Measurements from ENCODE around the gene AKAP12.
"Not testable (repeated sequence)": the region's sequence is repeated elsewhere in the genome, so short reads cannot be mapped to it uniquely, and the experiment has no call there.

Gene AKAP12

DNA sequence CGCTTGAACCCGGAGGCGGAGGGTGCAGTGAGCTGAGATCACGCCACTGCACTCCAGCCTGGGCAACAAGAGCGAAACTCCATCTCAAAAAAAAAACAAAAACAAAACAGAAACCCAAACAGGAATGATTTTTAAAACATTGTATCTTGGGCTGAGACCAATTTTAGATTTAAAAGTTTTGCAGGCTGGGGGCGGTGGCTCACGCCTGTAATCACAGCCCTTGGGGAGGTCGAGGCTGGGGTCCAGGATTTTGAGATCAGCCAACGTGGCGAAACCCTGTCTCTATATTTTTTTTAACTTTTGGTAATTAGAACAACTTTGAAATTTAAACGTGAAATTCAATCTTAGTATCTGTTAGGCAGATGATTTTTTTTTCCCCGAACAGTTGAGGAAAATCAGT is 70.5 kb downstream of the AKAP12 start:
- no peak for DNase-seq (ENCODE audit: low read depth in 2 of 2)

DNA sequence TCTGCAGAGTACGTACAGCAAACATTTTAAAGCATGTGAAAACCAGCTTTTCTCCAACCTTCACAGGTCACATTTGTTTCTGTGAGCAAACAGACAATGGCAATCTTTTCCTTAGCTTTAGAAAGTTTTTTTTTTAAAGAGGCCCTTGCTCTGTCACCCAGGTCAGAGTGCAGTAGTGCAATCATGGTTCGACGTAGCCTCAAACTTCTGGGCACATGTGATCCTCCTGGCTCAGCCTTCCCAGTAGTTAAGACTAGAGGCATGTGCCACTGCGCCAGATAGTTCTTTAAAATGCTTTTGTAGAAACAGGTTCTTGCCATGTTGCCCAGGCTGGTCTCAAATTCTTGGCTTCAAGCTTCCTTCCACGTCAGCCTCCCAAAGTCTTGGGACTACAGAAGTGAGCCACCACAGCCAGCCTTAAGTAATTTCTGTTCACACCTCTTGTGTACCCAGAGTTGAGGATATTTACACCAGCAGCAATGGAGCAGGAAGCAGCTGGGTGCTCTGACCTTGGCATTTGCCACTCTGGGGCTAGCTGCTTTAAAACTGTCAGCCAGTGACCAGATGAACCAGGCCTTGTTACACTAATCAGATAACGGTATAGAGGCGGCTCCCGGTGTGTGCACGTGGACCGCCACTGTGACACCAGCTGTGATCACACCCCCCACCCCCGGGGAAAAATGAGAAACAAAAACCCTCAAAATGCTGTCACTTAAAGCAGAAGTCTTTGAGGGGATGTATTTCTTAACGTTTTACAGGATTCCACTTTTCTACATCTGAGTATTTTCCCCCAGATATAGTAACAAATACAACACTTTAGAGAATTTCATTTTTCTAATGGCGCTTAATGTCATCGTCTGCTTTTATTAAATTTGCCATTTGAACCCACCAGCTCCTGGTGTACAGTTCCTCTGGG is 71.3 kb downstream of the AKAP12 start:
- no peak for DNase-seq (ENCODE audit: low read depth in 2 of 2)

DNA sequence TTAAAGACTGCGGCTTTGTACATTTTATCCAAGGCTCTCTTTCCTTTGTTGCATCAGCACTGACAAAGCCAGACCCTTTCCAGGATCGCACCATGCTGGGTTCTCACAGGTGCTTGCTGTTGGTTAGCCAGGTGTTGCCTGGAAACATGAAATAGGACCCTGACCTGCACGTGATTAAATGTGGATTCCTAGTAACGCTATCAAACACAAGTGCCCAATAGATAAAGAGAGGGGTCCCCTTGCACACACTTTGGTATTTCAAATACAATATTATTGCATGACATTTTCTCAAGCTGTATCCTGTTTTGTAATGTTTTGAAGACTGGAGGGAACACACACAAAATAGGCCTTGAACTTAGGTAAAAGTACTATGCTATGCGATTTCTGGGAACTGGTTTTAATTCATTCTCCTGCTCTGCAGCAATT is 73.3 kb downstream of the AKAP12 start:
- no peak for DNase-seq (ENCODE audit: low read depth in 2 of 2)

DNA sequence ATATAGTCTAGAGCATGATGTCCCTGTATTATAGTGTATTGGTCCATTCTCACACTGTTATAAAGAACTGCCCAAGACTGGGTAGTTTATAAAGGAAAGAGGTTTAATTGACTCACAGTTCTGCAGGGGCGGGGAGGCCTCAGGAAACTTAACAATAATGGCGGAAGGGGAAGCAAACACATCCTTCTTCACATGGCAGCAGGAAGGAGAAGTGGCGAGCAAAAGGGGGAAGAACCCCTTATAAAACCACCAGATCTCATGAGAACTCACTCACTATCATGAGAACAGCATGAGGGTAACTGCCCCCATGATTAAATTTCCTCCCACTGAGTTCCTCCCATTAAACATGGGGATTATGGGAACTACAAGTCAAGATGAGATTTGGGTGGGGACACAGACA is 75.9 kb downstream of the AKAP12 start:
- not testable (repeated sequence) for DNase-seq (ENCODE audit: low read depth in 2 of 2)

DNA sequence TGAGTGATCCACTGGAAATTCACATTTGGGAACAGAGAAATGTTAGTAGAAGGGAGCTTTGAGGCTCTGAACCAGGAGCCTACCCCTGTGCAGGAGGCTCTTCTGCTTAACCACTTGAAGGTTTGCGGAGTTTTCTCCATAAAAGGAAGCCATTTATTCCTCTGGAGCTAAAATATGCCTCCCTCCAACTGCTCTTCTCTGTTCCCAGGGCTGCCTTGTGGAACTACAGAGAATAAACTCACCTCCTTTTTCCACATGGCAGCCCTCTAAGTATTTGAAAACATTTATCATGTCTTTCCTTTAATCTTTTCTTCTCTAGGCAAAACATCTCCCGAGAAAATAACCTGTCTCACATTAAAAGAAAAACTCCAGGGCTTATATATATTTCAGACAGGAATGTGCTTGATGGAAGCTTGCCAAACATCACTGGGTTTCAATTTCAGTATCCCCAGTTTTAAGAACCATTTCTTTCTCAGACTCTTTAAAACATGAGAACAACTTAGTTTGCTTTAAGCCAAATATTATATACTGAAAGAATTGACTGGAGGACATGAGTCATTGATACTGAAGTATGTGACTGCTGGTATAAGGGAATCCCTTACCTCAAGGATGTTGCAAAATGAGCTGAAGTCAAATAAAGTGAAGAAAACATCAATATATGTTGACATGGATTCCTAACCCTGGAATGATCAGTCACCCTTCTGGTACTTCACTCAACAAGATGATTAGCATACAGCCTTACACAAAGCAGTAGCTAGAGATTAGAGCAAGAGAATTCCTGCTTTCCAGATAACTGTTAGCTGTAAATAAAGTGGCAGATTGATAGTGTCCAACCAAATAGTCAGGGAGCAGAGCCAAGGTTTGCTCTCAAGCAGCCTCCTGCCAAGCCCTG is 77.6 kb downstream of the AKAP12 start:
- DNase-seq (ENCODE audit: low read depth in 2 of 2), result no peak

DNA sequence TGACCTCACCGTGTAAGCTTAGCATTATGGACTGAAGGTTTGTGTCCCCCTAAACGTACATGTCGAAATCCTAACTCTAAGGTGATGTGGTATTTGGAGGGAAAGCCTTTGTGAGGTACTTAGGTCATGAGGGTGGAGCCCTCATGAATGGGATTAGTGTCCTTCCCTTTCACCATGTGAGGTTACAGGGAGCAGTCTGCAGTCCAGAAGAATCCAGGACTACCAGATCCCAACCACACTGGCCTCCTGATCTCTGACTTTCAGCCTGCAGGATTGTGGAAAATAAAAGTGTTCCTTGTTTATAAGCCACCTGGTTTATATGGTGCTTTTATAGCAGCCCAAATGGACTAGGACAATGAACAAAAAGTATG is 78.2 kb downstream of the AKAP12 start:
- DNase-seq (ENCODE audit: low read depth in 2 of 2), result no peak

DNA sequence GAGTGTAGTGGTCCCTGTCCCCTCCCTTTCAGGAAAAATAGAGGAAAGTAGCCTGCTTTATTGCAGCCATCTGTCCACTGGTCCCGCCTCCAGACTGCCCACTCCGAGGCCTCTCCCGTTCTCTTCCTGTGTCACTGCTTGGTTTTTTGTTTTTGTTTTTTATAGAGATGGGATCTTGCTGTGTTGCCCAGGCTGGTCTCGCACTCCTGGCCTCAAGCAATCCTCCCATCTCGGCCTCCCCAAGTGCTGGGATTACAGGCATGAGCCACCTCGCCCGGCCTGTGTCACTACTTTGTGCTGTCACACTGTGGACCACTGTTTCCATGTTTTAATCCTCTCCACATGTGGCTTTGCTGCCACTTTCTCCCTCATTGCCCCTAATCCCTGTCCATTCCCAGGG is 80.4 kb downstream of the AKAP12 start:
- no peak for DNase-seq (ENCODE audit: low read depth in 2 of 2)

DNA sequence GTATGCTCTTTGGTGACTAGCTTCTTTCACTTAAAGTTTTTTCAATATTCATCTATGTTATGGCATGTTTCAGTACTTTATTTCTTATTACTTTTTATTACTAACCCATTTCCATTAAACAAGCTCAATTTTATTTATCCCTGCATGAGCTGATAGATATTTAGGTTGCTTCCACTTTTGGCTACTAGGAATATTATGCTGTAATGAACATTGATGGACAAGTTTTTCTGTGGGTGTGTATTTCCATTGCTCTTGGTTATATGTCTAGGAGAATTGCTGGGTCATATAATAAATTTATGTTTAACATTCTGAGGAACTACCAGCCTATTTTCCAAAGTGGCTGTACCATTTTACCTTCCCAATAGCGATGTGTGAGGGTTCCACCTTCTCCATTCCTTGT is 81.7 kb downstream of the AKAP12 start:
- no peak for DNase-seq (ENCODE audit: low read depth in 2 of 2)

DNA sequence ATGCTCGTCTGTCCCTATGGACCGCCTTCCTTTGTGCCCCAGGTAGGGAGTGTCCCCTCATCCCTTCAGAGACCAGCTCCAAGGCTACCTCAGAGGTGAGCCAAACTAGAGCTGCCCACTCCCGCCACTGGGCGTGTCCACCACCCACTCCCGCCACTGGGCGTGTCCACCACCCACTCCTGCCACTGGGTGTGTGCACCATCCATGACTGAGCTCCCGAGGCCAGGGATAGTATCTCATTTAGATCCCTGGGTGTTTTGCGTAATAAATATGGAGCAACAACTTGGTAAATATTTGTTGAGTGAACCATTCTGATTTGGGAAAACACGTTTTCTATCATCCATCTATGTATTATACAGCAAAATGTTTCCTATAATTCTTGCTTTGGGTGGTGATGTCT is 82.8 kb downstream of the AKAP12 start:
- no peak for DNase-seq (ENCODE audit: low read depth in 2 of 2)

DNA sequence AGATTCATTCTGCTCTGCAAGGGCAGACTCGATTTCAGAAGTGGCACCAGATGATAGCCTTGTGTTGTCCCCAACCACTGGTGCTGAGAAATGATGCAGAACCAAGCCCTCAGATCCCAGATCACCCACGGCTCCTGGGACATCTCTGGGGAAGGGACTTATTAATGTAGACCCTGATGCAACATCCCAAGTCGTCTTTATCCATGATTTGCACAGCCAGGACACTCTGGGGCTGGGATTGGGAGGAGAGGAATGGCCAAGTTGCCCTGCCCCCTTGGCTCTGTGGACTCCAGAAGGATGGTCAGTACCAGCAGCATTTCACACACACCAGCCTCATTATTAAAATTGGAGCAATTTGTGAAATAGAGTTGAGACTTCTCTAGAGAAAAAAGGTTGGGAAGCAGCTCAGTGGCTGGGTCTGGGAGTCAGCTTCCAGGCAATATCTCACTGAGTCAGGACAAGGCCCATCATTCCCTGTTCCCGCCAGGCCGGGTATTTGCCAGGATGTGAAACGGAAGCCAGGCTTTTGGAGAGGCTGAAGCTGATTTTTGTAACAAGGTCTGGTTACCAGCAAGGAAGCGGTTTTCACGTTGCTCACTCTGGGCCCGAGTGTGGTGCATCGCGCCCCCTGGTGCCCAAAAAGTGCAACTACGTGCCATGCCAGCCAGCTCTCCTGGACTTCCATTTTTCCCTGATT is 84.2 kb downstream of the AKAP12 start:
- peak; percentile 37 to 43 for DNase-seq (ENCODE audit: low read depth in 2 of 2)

DNA sequence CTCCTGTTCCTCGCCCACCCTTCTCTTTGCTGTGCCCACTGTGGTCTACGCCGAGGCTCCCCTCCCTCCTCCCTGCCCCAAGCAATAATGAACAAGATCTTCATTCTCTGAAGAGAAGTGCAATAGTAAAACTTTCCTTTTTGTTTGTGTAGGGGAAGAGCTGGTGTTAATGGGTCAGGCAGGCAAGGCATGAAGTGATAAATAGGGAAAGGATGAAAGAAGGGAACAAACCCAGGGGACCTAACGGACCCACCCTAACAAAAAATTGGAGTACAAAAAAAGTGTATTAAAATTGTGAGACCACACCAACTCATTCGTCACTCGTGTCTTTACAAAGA is 84.7 kb downstream of the AKAP12 start:
- DNase-seq (ENCODE audit: low read depth in 2 of 2), result no peak

DNA sequence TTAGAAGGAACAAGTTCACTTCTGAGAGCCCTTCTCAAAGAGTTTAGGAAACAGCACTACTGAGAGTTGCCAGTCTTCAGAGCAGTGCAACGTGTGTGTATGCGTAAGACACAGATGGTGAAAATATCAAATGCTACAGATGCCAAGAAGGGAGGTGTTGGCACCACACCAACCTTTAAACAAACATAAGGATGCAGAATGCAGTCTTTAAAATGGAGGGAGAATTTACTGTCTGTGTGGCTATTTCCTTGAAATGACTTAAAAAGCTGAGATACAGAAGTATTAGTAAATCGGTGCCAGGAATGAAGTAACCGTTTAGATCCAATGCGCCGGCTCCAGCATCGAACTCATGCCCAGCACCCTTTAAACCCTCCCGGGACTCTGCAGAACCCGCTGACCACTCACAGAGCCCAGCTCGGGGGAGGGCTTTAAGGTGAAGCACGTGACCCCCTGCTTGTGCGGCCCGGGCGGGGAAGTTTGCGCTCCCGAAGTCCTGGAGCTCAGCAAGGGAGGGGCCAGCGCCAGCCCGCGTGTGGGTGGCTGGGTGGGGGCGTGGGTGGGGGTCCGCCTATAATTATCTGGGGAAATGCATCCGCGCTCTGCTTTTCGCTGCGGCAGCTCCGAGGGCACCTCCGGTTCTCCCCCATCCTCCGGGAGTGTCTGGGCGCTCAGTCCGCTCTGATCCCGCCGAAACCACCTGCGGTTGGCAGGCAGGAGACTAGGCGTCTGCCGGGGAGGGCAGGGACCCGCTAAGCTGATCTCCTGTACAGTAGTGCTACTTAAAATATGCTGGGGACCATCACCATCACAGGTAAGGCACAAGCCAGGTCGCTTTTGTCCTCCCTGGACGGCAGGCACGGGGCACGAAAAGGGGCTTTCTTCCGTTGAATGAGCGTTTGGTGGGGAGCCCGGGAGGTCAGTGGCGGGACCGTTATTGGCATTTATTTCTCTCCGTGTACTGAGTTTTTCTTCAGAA is 85.6 kb downstream of the AKAP12 start:
- DNase-seq (ENCODE audit: low read depth in 2 of 2), result no peak

DNA sequence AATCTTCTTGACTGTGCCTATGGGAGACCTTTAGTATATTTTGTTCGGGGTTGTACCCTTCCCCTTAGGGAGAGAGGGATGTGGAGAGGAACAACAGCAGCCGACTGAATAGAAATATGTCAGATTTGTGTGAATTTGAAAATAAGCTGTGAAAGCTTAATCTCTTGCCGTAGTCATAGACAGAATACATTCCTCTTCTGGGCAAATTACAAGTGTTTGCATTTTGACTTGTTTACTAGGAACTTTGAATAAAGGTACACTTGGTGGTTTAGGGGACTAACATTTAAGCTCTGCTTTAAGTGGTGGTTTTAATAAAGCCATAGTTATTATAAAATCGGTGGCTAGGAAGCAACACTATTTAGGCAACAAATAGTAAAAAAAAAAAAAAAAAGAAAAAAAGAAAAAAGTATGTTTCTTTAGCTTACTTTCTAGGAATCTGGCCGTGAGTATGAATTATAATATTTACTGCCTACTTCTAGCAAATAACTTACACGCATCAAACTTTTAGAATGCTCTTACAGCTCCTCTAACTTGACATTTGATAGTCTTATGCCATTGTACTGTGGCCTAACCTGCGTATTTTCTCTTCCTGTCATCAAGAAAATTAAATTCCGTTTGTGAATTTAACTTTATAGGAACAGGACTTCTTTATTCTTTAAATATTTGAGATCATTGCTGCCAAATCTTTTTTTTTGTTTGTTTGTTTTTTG is 86.5 kb downstream of the AKAP12 start:
- no peak for DNase-seq (ENCODE audit: low read depth in 2 of 2)

DNA sequence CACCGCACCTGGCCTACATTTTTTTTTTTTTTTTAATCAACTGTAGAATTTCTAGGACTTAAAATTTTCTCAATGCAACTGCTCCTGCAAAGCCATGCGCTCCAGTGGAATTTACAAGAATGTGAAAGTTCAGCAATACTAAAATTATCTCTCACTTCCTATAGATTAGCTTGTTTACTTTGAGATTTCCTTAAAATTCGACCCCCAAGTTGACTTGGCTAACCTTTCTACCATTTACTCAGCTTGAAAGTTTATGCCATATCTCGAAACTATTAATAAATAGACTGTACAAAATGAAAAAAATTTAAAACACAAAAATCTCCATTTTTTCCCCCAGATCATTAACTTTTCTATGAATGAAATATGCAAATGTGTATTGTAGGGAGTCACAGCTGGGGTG is 87.3 kb downstream of the AKAP12 start:
- no peak for DNase-seq (ENCODE audit: low read depth in 2 of 2)

DNA sequence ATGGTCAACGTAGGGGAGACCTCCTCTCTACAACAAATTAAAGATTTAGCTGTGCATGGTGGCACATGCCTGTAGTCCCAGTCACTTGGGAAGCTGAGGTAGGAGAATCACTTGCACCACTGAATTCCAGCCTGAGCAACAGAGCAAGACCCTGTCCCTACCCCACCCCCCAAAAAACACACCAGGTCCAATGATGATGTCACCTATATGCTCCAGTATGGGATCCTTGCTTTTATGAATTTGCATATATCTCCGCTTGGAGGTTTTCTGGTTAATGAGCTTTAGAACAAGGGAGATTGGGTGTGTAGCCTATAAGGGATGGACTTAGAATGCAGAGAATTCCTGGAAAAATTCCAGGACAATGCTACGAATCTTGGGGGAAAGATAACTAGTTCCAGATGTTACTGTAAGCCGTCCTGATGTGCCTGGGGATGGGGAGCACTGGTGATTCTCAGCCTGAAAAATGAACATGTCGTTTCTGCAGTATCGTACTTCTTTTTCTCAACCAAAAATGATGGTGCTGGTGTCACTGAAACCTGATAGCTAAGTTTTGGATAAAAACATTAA is 90.4 kb downstream of the AKAP12 start:
- DNase-seq (ENCODE audit: low read depth in 2 of 2), result no peak

DNA sequence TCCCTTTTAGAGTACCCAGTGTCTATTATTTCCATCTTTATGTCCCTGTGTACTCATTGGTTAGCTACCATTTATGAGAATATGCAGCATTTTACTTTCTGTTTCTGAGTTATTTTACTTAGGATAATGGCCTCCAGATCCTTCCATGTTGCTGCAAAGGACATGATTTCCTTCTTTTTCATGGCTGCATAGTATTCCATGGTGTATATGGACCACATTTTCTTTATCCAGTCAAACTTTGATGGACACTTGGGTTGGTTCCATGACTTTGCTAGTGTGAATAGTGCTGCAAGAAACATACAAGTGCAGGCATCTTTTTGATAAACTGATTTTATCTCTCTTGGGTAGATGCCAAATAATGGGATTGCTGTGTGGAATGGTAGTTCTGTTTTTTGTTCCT is 96.2 kb downstream of the AKAP12 start:
- no peak for DNase-seq (ENCODE audit: low read depth in 2 of 2)

DNA sequence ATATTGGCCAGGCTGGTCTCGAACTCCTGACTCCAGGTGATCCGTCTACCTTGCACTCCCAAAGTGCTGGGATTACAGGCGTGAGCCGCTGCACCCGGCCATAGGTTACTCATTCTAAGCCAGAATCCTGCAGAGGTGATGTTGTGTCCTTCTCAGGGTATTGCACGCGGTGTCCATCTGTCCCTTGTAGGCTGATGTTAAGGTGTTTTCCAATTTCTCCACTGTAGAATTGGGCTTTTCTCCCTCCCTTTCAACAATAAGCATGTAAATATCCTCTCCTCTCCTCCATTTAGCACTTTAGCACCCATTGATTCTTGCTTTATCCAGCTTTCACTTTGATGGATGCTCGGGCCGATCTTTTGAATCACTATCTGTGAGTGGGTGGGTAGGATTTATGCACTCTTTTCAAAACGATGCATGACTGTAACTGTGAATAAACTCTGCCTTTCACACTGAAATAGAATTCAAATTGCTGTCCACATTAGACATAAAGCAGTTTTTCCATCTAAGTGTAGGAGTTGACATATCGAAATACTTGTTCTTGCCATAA is 99.0 kb downstream of the AKAP12 start:
- no peak for DNase-seq (ENCODE audit: low read depth in 2 of 2)

DNA sequence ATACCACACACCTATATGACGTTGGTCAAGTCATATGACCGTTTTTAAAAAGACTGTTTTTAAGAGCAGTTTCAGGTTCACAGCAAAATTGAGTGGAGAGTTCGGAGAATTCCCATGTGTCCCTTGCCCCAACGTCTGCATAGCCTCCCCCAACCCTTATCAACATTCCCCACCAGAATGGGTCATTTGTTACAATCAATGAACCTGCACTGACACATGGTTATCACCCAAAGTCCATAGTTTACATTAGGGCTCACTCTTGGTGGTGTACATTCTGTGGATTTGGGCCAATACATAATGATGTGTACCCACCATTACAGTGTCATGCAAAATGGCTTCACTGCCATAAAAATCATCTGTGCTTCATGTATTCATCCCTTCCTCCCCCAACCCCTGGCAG is 99.6 kb downstream of the AKAP12 start:
- DNase-seq (ENCODE audit: low read depth in 2 of 2), result no peak

DNA sequence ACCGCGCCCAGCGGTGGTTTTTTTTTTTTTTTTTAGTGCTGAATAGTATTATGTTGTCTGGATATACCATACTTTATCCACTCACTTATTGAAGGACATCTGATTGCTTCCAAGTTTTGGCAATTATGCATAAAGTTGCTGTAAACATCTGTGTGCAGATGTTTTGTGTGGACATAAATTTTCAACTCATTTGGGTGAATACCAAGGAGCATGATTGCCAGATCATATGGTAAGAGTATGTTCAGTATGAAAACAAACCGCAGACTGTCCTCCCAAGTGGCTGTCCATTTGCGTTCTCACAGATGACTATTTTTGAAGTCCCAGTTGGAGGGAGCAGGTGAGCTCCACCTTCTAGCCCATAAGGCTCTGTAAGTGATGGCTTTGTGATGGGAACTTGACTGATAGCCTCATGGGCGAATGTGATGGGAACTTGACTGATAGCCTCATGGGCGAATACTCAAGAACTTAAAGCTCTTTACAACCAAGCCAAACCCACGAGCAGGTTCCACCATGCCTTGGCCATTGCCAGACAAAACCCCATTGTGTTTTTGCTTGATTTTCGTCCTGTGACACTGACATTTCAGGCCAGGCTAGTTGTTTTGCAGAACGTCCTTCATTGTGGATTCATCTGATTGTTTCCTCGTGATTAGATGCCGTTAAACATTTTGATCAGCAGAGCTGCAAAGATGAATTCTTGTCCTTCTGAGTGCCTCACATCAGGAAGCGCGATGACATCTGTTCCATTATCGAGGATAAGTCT is 100.6 kb downstream of the AKAP12 start:
- no peak for DNase-seq (ENCODE audit: low read depth in 2 of 2)
